HepG2 (cell line): ENCODE results near the gene NAB1. TPM values are rescaled to one million over a fixed set of nuclear protein-coding genes. Genes with fewer than 3 reads are reported as not detected.

Experiments used
- ARHGAP35 ChIP-seq: sonication (generic); formaldehyde crosslinking; IDR thresholded peaks from 2 replicates; pipeline ENCODE4 v1.9.0; 2022; ENCODE audit warnings: mild to moderate bottlenecking, inconsistent platforms, moderate library complexity, missing genetic modification reagents, borderline replicate concordance
- ASH2L ChIP-seq: fragments of 300-600, 200-600 bp; sonication (generic); IDR thresholded peaks from 2 replicates; pipeline ENCODE4 v1.7.0; 2017; ENCODE audit warnings: low read depth, mild to moderate bottlenecking, moderate library complexity, mixed read lengths, low read length; ENCODE audit not compliant: insufficient read length
- BHLHE40 ChIP-seq: IDR thresholded peaks from 2 replicates; pipeline ENCODE4 v1.6.1; 2011; ENCODE audit warnings: low read length, improper control_type of control experiment
- HDAC1 ChIP-seq: sonication (generic); formaldehyde crosslinking; IDR thresholded peaks from 2 replicates; pipeline ENCODE4 v1.5.1; 2020; ENCODE audit warnings: mild to moderate bottlenecking, missing genetic modification reagents
- HIVEP1 ChIP-seq: sonication (generic); formaldehyde crosslinking; IDR thresholded peaks from 2 replicates; pipeline ENCODE4 v1.4.0; 2020; ENCODE audit warnings: mild to moderate bottlenecking, missing genetic modification reagents
- KLF6 ChIP-seq: IDR thresholded peaks from 2 replicates; pipeline ENCODE4 v1.8.0; 2016; ENCODE audit warnings: missing biosample characterization, missing genetic modification reagents
- NAIF1 ChIP-seq: sonication (generic); formaldehyde crosslinking; IDR thresholded peaks from 2 replicates; pipeline ENCODE4 v1.5.0; 2020; ENCODE audit warnings: mild to moderate bottlenecking, missing genetic modification reagents, borderline replicate concordance
- U2AF1 ChIP-seq: fragments of 200-400 bp; formaldehyde crosslinking; optimal IDR thresholded peaks from 2 replicates; pipeline ENCODE3; 2017; ENCODE audit warnings: mild to moderate bottlenecking, low read depth, low read length
- YEATS4 ChIP-seq: sonication (generic); formaldehyde crosslinking; IDR thresholded peaks from 2 replicates; pipeline ENCODE4 v1.4.0; 2020; ENCODE audit warnings: missing genetic modification reagents, borderline replicate concordance
- ZNF20 ChIP-seq: sonication (generic); formaldehyde crosslinking; IDR thresholded peaks from 2 replicates; pipeline ENCODE4 v1.4.0; 2020; ENCODE audit warnings: mild to moderate bottlenecking, moderate library complexity, missing genetic modification reagents
- ZNF350 ChIP-seq: sonication (generic); formaldehyde crosslinking; IDR thresholded peaks from 2 replicates; pipeline ENCODE4 v1.4.0; 2020; ENCODE audit warnings: mild to moderate bottlenecking, low read depth, missing genetic modification reagents, borderline replicate concordance
- polyA plus RNA-seq, 8 experiments: library from polyadenylated mRNA; depleted of rRNA in 3 of 8; stranded (reverse) in 7 of 8; unstranded in 1 of 8; fragments of >200 nt; fragmentation: Illumina TruSeq in 4 of 8; extraction: Trizol in 4 of 8; gene quantifications; 2 replicates each; pipeline versions ENCODE4 v1.2.1 to v1.2.3, GENCODE V29; 2011 to 2016; ENCODE audit warnings: low read depth in 4 of 8, missing spikeins in 1 of 8, mixed read lengths in 1 of 8; ENCODE audit not compliant: insufficient read depth in 1 of 8
- total RNA-seq, 5 experiments: library from RNA; depleted of rRNA; stranded (reverse); fragments of >200 nt; fragmentation: Illumina TruSeq; extraction: Trizol; gene quantifications; 2 replicates each; pipeline ENCODE4 v1.2.3, GENCODE V29; 2016; ENCODE audit warnings: low read depth in 1 of 5
- TF ChIP-seq, protein P1 (sequence below): sonication (generic); formaldehyde crosslinking; IDR thresholded peaks from 2 replicates; pipeline ENCODE4 v1.4.0; 2020; ENCODE audit warnings: mild to moderate bottlenecking, missing genetic modification reagents
- TF ChIP-seq, protein P2 (sequence below): IDR thresholded peaks from 2 replicates; pipeline ENCODE4 v1.6.1; 2016; ENCODE audit warnings: mild to moderate bottlenecking, missing biosample characterization, missing genetic modification reagents
- TF ChIP-seq, protein P3 (sequence below): sonication (generic); formaldehyde crosslinking; IDR thresholded peaks from 2 replicates; pipeline ENCODE4 v1.4.0; 2020; ENCODE audit warnings: mild to moderate bottlenecking, missing genetic modification reagents, borderline replicate concordance
- TF ChIP-seq, protein P4 (sequence below): sonication (generic); formaldehyde crosslinking; IDR thresholded peaks from 2 replicates; pipeline ENCODE4 v1.4.0; 2020; ENCODE audit warnings: missing genetic modification reagents, borderline replicate concordance

Gene NAB1
- total and polyA plus RNA-seq, 2 of the 13 experiments (the other 11 are each of a cell fraction or from before 2014, with no cell fraction given): 24.5 to 46.0 TPM

DNA sequence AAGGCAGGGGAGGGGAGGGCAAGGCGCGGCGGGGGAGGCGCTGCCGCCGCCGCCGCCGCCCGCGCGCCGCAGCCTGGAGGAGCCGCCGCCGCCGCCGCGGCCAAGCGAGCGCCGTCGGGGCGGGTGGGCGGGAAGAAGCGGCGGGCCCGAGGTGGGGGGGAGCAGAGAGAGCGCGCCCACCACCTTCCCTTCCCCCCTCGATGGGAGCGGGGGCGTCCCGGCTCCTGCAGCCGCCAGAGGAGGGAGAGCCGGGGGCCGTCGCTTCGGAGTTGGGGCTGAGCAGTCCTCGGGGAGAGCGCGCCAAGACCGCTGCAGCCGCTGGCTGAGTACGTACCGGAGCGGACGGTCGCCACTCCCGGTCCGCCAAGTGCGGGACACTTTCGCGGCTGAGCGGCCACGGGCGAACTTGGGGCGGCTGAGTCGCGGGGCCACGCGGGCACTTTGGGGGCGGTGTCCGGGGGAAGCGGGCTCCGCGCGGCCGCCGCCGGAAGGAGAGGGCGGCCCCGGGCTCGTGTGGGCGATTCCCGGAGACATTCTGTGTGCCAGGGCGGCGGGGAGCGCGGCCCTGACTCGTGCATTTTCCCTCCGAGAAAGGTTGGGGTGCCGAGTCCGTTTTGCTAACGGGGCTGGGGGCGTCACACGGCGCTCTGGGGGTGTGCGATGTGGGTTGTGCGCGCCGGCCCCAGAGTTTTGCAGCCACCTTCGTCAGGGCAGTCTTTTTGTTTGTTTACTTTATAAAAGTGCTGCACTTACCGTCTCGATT lies at the start of gene NAB1 (continued):
- TF ChIP-seq ARHGAP35: peak; percentile 44; the same call in 1 of the 2 replicates
- TF ChIP-seq ASH2L: peak; percentile 62
- 0 out of 2 replicates have a peak, but pooled peaks have one; percentile 17 for TF ChIP-seq NAIF1 (CRISPR knock-in tag)
- TF ChIP-seq ZNF20 (CRISPR knock-in tag): 0 out of 2 replicates have a peak, but pooled peaks have one; percentile 20
- TF ChIP-seq, protein P1, sequence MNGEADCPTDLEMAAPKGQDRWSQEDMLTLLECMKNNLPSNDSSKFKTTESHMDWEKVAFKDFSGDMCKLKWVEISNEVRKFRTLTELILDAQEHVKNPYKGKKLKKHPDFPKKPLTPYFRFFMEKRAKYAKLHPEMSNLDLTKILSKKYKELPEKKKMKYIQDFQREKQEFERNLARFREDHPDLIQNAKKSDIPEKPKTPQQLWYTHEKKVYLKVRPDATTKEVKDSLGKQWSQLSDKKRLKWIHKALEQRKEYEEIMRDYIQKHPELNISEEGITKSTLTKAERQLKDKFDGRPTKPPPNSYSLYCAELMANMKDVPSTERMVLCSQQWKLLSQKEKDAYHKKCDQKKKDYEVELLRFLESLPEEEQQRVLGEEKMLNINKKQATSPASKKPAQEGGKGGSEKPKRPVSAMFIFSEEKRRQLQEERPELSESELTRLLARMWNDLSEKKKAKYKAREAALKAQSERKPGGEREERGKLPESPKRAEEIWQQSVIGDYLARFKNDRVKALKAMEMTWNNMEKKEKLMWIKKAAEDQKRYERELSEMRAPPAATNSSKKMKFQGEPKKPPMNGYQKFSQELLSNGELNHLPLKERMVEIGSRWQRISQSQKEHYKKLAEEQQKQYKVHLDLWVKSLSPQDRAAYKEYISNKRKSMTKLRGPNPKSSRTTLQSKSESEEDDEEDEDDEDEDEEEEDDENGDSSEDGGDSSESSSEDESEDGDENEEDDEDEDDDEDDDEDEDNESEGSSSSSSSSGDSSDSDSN (CRISPR knock-in tag): peak; percentile 94
- 0 out of 2 replicates have a peak, but pooled peaks have one; percentile 62 for TF ChIP-seq KLF6 (CRISPR knock-in tag)
- TF ChIP-seq, protein P2, sequence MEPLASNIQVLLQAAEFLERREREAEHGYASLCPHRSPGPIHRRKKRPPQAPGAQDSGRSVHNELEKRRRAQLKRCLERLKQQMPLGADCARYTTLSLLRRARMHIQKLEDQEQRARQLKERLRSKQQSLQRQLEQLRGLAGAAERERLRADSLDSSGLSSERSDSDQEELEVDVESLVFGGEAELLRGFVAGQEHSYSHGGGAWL (CRISPR knock-in tag): peak; percentile 74
- TF ChIP-seq, protein P3, sequence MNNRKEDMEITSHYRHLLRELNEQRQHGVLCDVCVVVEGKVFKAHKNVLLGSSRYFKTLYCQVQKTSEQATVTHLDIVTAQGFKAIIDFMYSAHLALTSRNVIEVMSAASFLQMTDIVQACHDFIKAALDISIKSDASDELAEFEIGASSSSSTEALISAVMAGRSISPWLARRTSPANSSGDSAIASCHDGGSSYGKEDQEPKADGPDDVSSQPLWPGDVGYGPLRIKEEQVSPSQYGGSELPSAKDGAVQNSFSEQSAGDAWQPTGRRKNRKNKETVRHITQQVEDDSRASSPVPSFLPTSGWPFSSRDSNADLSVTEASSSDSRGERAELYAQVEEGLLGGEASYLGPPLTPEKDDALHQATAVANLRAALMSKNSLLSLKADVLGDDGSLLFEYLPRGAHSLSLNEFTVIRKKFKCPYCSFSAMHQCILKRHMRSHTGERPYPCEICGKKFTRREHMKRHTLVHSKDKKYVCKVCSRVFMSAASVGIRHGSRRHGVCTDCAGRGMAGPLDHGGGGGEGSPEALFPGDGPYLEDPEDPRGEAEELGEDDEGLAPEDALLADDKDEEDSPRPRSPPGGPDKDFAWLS (CRISPR knock-in tag): peak; percentile 28; the same call in 1 of the 2 replicates
- TF ChIP-seq, protein P4, sequence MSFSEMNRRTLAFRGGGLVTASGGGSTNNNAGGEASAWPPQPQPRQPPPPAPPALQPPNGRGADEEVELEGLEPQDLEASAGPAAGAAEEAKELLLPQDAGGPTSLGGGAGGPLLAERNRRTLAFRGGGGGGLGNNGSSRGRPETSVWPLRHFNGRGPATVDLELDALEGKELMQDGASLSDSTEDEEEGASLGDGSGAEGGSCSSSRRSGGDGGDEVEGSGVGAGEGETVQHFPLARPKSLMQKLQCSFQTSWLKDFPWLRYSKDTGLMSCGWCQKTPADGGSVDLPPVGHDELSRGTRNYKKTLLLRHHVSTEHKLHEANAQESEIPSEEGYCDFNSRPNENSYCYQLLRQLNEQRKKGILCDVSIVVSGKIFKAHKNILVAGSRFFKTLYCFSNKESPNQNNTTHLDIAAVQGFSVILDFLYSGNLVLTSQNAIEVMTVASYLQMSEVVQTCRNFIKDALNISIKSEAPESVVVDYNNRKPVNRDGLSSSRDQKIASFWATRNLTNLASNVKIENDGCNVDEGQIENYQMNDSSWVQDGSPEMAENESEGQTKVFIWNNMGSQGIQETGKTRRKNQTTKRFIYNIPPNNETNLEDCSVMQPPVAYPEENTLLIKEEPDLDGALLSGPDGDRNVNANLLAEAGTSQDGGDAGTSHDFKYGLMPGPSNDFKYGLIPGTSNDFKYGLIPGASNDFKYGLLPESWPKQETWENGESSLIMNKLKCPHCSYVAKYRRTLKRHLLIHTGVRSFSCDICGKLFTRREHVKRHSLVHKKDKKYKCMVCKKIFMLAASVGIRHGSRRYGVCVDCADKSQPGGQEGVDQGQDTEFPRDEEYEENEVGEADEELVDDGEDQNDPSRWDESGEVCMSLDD (CRISPR knock-in tag): peak; percentile 72; the same call in 1 of the 2 replicates
- TF ChIP-seq ZNF350: 0 out of 2 replicates have a peak, but pooled peaks have one; percentile 39
- TF ChIP-seq U2AF1: peak; percentile 63
- peak; percentile 78 for TF ChIP-seq YEATS4 (CRISPR knock-in tag)
- no peak for TF ChIP-seq BHLHE40
- TF ChIP-seq HIVEP1: 0 out of 2 replicates have a peak, but pooled peaks have one; percentile 13
- peak; percentile 75 for TF ChIP-seq HDAC1 (CRISPR knock-in tag)
